ENCODE results near the gene PRKCZ.

DNA sequence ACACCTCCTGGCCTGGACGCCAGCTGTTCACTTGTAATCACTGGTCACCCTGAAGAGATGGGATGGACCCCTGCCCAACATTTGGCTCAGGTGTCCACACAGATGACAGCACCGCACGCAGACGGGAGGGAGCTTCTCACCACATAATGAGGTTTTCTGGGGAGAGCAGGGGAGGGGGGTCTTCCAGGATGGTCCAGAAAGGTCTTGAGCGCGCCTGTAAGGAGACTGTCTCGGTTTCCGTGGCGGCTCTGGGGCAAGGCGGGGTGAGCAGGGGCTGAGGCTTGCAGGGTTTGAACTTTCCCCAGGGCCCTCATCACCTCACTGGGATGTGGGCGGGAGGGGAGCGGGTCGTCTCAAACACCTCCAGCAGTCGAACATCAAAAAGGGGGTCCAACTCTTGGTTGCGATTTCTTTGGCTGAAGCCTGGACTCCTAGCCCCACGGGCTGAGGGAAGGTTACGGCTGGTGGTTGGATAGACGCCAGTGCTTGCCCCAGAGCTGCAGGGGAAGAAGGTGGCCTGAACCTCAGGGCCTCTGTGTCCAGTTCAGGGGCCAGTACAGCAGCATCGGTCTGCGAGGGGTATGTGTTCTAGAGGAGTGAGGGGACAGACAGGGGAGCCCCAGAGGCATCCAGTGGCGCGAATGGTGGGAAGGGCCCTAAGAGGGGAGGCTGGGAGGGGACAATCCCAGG lies 53.8 kb downstream of the PRKCZ start:
- TF ChIP-seq CTCF (IDR thresholded peaks at IDR 0.05) (no peak), POLR2A (IDR thresholded peaks at IDR 0.05) (no peak)
